ENCODE measurements around the gene MAN2B2.

GRCh38 chr4:6573986-6574746 lies 823 bp upstream of the MAN2B2 start:
- TF ChIP-seq CTCF (IDR thresholded peaks at IDR 0.05) (no peak), TCF7L2 (IDR thresholded peaks at IDR 0.05; ENCODE audit: low read depth, low read length) (no peak), REST (IDR thresholded peaks at IDR 0.05; ENCODE audit: insufficient read depth in 1 of 2, low read depth in 2 of 2, low read length in 1 of 2) (no peak), POLR2AphosphoS5 (IDR thresholded peaks at IDR 0.05; ENCODE audit: low read depth, low read length) (no peak), SIN3A (IDR thresholded peaks at IDR 0.05; ENCODE audit: borderline replicate concordance, insufficient read depth, low read depth, low read length) (no peak)

All from Panc1 (cell line).